Eye (tissue), 1 donor: ENCODE data around the gene DEAF1.

Experiments
- DNase-seq: peaks from one replicate; pipeline ENCODE4 v3.0.0-alpha.2; 2015

The DEAF1 gene

GRCh38 chr11:721247-721740 is 26.3 kb upstream of the DEAF1 start:
- DNase-seq = no peak

- peak; percentile 76 for DNase-seq
Observed at GRCh38 chr11:720642-721246, 25.7 kb upstream of the DEAF1 start.

- no peak for DNase-seq
Observed at GRCh38 chr11:720017-720641, 25.1 kb upstream of the DEAF1 start.

- no peak for DNase-seq
Observed at GRCh38 chr11:719214-720016, 24.4 kb upstream of the DEAF1 start.

- DNase-seq = no peak
Observed at GRCh38 chr11:714436-714835, 19.4 kb upstream of the DEAF1 start.

- no peak for DNase-seq
Observed at GRCh38 chr11:709109-709997, 14.3 kb upstream of the DEAF1 start.

- no peak for DNase-seq
Observed at GRCh38 chr11:708511-708910, 13.5 kb upstream of the DEAF1 start.

GRCh38 chr11:707817-708420 is 12.9 kb upstream of the DEAF1 start:
- no peak for DNase-seq

- DNase-seq = no peak
Observed at GRCh38 chr11:706957-707816, 12.2 kb upstream of the DEAF1 start.

GRCh38 chr11:706439-706956 is 11.5 kb upstream of the DEAF1 start:
- DNase-seq = no peak

- DNase-seq = no peak
Observed at GRCh38 chr11:705646-706438, 10.8 kb upstream of the DEAF1 start, which contains the start of gene EPS8L2. Gene EPS8L2, plus strand, starts transcription at chr11:706231. Its CDS starts 3,177 bp downstream, at chr11:709408.

GRCh38 chr11:704781-705645 is 10.0 kb upstream of the DEAF1 start:
- DNase-seq = no peak

GRCh38 chr11:704228-704674 is 9.2 kb upstream of the DEAF1 start:
- DNase-seq = no peak

GRCh38 chr11:703506-703905 is 8.5 kb upstream of the DEAF1 start:
- DNase-seq = no peak

GRCh38 chr11:702462-703461 is 7.7 kb upstream of the DEAF1 start:
- no peak for DNase-seq

- no peak for DNase-seq
Observed at GRCh38 chr11:701741-702461, 6.9 kb upstream of the DEAF1 start.

- DNase-seq = no peak
Observed at GRCh38 chr11:699753-700152, 4.7 kb upstream of the DEAF1 start.
